Measurements from ENCODE around the gene UBE2I. TPM values are rescaled to one million over a fixed set of nuclear protein-coding genes. Genes with fewer than 3 reads are reported as not detected.

The UBE2I gene
- polyA plus RNA-seq, 4 donors: 152 to 184 (median 163) TPM

- no peak for DNase-seq (ENCODE audit: low read depth in 4 of 4, low spot score in 2 of 4)
Observed at GRCh38 chr16:1354815-1355540, 45.5 kb downstream of the UBE2I start.

DNA sequence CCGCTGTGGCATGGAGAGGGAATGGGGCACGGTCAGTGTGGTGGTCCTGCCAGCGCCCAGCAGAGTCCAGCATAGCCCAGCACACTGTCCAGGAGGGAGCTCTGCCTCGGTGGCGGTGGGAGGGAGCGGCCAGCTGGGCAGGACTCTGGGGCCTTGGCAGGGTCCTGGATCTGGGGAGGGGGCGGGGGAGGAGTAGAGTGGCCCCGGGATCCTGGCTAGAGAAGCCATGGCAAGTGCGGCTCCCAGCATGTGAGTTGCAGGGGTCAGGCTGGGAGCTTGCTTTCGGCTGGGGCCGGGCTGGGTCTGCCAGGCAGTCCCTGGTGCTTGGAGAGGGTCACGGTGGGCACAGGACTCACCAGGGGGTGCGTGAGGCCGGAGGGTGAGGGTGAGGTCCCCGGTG is 46.2 kb downstream of the UBE2I start:
- no peak for DNase-seq (ENCODE audit: low read depth in 4 of 4, low spot score in 2 of 4)

DNA sequence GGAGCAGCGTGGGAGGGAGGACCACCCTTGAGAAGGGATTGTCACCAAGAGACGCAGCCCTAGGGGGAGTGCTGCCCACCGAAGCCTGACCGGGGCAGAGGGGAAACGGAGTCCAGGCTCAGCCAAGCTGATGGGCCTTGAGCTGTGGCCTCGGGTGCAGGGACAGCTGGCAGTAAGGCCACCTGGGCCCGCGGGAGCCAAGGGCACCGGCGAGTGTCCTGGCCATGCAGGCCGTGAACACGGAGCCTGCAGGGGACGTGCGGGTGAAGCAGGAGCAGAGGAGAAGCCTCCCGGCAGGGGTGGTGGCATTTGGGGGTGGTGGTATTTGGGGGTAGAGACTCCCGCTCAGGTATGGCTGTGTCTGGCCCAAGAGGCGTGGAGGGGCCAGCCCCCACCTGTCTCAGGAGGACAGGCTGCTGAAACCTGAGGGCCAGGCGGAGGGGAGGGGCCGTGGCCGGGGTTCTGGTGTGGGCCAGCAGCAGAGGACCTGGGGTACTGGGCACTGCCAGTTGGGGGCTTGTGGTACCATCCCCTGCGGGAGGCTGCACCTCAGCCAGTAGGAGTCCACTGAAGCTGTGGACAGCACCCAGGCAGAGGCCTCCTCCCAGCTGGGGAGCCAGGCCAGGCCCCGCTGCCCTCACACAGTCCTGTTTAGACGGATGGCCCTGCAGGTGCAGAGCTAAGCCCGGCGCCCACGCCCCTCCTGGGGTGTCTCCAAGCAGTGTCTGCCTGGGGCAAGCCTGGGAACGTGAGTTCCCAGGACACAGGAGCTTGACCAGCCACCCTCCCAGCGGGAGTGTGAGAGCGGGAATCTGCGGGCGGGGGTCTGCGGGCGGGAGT is 46.8 kb downstream of the UBE2I start:
- DNase-seq (ENCODE audit: low read depth in 4 of 4, low spot score in 2 of 4): no peak

DNA sequence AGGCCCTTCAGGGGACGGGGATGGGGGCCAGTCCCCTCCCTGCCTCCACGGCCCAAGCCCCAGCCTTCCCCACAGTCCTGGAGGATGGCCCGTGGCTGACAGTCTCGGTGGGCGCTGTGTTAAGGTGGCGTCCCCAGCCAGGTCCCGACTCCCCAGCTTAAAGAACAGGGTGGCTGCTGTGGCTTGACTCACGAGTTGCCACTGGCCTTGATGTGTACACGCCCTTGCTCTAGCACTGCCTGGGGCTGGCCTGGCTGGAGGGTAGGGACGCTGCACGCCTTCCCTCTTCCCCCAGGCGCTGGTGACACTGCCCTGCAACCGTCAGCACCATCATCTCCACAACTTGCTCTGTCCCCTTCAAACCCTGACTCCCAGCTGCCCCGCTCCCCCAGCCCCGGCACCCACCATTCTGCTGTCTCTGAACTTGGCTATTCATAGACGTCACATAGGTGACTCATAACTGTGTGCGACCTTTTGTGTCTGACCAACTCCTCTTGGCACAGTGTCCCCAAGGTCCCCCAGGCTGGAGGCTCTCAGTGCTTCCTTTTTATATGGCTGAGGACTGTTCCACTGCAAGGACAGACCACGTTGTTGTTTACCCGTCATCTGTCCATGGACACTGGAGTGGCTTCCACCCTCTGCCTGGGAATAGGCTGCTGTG is 48.6 kb downstream of the UBE2I start:
- no peak for DNase-seq (ENCODE audit: low read depth in 4 of 4, low spot score in 2 of 4)

- no peak for DNase-seq (ENCODE audit: low read depth in 4 of 4, low spot score in 2 of 4)
Observed at GRCh38 chr16:1361685-1362360, 52.4 kb downstream of the UBE2I start.

GRCh38 chr16:1362807-1363206 is 53.4 kb downstream of the UBE2I start:
- DNase-seq (ENCODE audit: low read depth in 4 of 4, low spot score in 2 of 4): no peak

GRCh38 chr16:1363501-1364041 is 54.1 kb downstream of the UBE2I start:
- no peak for DNase-seq (ENCODE audit: low read depth in 4 of 4, low spot score in 2 of 4)

DNA sequence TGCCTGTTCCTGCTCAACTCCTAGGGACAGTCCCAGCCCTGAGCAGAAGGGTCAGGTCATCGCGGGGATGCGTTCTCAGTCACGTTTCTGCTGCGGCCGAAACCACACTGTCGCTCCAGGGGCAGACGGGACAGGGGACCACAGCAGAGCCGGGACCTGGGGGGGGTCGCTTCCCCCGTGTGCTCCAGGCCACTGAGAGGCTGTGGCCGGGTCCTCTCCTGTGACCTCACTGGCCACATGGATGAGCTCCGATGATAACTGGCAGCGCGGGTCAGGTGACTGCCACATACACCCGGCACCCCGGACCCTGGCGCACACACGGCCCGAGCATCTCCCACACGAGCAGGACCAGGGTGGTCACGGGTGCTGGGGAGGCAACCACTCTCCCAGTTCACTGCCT is 55.1 kb downstream of the UBE2I start:
- no peak for DNase-seq (ENCODE audit: low read depth in 4 of 4, low spot score in 2 of 4)

GRCh38 chr16:1366060-1366711 is 56.8 kb downstream of the UBE2I start:
- DNase-seq (ENCODE audit: low read depth in 4 of 4, low spot score in 2 of 4): no peak

DNA sequence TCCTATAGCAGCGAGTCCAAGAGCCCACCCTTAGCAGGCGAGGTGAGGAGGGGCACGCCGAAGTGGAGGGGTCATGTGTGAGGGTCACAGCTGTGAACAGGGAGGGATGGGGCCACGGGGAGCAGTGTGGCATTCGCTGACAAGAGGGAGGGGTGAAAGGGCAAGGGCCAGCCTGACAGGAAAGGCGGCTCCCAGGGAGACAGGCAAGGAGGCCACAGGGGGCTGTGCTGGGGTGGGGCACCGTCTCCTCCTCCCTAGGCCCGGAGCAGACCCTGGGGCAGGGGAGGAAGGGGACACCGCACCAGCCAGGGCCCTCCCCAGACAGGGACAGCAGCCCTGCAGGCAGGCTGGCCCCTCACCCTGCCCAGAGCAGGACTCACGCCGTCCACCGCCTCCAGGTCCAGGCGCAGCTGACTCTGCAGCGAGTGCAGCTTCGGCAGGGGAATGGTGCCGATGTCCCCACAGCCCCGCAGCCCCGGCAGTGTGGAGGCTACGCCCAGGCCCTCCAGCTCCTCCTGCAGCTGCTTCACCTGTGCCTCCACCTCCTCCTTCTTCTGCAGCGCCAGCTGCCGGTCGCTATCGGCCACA is 57.4 kb downstream of the UBE2I start:
- DNase-seq (ENCODE audit: low read depth in 4 of 4, low spot score in 2 of 4): no peak

DNA sequence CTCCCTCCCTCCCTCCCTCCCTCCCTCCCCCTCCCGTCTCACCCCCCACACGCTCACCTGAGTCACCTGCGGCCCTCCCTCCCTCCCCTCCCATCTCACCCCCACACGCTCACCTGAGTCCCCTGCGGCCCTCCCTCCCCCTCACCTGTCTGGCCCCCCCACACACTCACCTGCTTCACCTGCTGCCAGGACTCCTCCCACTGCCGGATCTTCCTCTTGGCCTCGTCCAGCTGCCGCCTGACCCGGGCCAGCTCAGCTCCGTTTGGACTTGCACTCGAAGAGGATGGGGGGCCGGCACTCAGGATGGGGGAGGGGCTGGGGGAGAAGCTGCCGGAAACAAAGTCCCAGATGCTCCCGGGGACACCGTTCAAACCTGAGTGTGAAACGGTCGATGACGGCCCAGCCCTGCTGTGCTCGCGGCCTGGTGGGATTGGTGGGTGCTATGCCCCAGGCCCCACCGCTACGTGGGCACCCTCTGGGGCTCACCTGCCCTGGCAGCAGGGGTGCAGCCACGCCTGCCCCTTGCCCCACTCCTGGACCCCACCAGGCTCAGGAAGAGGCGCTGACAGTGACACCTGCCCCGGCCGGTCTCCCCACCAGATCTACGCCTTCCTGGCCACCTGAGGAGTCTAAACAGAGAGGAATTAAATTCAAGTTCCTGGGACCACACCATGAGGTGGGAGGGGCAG is 58.2 kb downstream of the UBE2I start:
- no peak for DNase-seq (ENCODE audit: low read depth in 4 of 4, low spot score in 2 of 4)

DNA sequence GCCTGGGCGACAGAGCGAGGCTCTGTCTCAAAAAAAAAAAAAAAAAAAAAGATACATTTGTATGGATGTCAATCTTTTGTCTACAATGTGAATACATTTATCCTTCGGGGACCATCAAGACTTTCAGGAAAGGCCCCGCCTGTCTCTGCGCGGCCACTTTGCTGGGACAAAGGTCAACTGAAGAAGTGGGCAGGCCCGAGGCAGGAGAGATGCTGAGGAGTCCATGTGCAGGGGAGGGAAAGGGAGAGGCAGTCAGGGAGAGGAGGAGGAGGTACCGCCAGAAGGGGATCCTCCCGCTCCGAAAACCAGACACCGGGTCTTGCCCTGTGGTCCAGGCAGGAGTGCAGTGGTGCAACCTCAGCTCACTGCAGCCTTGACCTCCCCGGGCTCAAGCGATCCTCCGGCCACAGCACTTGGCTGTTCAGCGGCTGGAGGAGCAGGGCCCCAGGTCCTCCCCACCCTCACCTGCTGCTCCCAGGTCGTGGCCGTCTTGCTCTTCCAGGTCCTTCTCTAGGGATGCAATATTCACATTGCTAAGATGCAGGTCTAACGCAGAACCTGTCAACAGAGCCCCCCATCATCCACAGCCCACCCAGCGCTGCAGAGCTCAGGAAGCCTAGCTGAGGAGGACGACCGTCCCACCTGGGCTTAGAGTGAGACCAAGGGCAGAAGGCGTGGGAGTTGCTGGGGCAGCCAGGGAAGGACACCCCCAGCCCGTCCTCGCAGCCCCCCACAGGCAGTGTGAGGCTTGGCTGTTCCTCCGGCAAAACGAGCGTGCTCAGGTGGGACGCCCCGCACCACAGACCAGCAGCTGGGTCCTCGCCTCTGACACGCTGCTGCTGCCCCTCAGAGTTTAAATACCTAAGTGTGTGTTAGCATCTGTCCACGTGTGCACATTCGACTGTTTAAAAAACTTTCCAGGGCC is 61.9 kb downstream of the UBE2I start:
- DNase-seq (ENCODE audit: low read depth in 4 of 4, low spot score in 2 of 4): no peak

DNA sequence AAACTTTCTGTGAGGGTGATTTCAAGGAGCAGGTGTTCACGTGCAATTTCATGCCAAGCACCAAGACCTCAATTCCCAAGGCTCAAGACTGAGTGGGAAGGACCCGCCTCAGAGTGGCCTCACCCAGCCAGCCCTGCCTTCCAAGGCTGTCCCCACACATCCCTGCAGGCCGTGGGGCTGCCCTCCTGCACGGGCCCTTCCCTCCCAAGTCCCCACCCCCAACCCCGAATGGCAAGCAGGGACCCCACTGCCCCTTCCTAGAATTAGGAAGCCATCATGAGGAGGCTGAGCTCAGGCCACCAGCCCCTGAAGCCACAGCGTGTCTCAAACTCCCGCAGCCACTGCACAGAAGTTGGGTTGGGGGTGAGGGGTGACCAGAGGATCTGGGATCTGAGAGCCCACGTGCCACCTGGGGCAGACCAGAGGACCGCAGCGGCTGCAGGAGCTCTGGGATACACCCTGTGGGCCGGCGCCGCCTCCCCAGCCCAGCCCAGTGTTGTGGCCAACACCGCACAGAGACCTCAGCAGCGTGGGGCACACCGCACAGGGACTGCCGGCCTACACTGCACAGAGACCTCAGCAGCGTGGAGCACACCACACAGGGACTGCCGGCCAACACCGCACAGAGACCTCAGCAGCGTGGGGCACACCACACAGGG is 63.0 kb downstream of the UBE2I start:
- no peak for DNase-seq (ENCODE audit: low read depth in 4 of 4, low spot score in 2 of 4)

- no peak for DNase-seq (ENCODE audit: low read depth in 4 of 4, low spot score in 2 of 4)
Observed at GRCh38 chr16:1374418-1375297, 65.2 kb downstream of the UBE2I start.

DNA sequence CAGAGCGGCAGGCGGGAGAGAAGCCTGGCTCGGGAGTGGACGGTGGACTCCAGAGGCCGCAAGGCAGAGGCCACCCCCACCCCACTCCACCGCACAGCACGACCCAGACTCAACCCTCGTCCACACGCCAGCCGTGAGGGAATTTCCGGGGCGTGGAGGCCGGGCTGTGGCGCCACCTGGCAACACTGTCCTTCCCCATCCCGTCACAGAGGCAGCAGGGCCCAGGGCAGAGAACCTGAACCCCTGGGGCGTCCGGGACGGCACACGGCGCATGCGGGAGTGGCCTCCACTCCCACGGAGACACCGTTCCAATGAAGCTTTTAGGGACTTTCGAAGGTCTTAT is 65.8 kb downstream of the UBE2I start:
- no peak for DNase-seq (ENCODE audit: low read depth in 4 of 4, low spot score in 2 of 4)

DNA sequence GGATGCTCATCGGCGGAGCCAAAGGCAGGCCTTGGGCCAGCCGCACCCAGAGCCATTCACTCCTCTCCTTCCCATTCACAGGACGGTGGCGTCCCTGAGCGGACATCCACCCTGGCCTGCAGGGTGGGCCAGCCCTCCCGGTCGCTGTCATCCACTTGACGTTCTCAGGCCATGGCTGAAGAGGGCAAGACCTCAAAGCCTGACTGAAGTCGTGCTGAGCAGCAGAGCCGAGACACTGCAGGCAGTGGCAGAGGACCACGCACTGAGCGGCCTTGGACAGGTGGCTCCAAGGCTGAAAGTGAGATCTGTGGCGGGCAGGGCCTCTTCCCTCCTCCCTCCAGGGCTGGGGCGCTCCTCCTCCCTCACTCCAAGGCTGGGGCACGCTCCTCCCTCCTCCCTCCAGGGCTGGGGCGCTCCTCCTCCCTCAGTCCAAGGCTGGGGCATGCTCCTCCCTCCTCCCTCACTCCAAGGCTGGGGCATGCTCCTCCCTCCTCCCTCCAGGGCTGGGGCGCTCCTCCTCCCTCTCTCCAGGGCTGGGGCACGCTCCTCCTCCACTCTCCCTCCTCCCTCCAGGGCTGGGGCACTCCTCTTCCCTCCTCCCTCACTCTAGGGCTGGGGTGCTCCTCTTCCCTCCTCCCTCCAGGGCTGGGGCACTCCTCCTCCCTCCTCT is 66.4 kb downstream of the UBE2I start:
- DNase-seq (ENCODE audit: low read depth in 4 of 4, low spot score in 2 of 4): no peak
